HepG2 (cell line): Measurements from ENCODE around the gene GRAP. TPM values are rescaled to one million over a fixed set of nuclear protein-coding genes. Genes with fewer than 3 reads are reported as not detected.

Experiments
- ATAC-seq: fragments of 200-7000 bp; cut with Tn5 transposase; 3 replicates; pipeline ENCODE4 v1.9.1; 2020; ENCODE audit warnings: mild to moderate bottlenecking, moderate library complexity
- BruUV-seq: library from RNA; stranded (reverse); fragments of 400-500 nt; replicated peaks from 2 replicates; lab custom pipeline; 2021; lab: Mats Ljungman, UMichigan
- CTCF ChIA-PET: fragments of 300-600 bp; formaldehyde crosslinking; extraction: SDS; loops from one replicate; lab custom pipeline; 2021; ENCODE audit warnings: low total read pairs, inconsistent platforms, low intra/inter-chr PET ratio; lab: Yijun Ruan, JAX
- POLR2A ChIA-PET: fragments of 350-600 bp; sonication (Branson Sonifier 250); formaldehyde crosslinking; loops from one replicate; lab custom pipeline; 2020; ENCODE audit warnings: antibody characterized with exemption, inconsistent platforms; lab: Yijun Ruan, JAX
- DNase-seq: peaks from one replicate; pipeline ENCODE4 v3.0.0-alpha.2; 2015; ENCODE audit warnings: low spot score
- FAIRE-seq: peaks from 3 replicates; lab custom pipeline; 2011; peaks lifted over from hg19 to GRCh38; lab: Jason Lieb, UNC
- H2AFZ ChIP-seq: one replicate; pipeline ENCODE4 v1.6.1; 2011; ENCODE audit warnings: low read length, inconsistent platforms
- H3K27ac ChIP-seq: fragments of 300-600 bp; 3 replicates; pipeline ENCODE4 v1.8.0; 2011; ENCODE audit warnings: mixed run types, mild to moderate bottlenecking, mixed read lengths, low read length, inconsistent platforms; ENCODE audit not compliant: insufficient read depth; ENCODE audit errors: extremely low read length
- H3K27me3 ChIP-seq, 2 experiments: fragments of 200-600 bp in 1 of 2; 2 replicates in 1 of 2; 3 replicates in 1 of 2; pipeline versions ENCODE4 v1.6.0 to v1.8.0; 2011; ENCODE audit warnings: low read length in 2 of 2, mild to moderate bottlenecking in 2 of 2, moderate library complexity in 2 of 2, inconsistent platforms in 1 of 2; ENCODE audit not compliant: insufficient read depth in 2 of 2, control insufficient read depth in 1 of 2
- H3K36me3 ChIP-seq, 2 experiments: fragments of 200-600 bp in 1 of 2; replicated peaks in 1 of 2; 2 replicates in 1 of 2; 3 replicates in 1 of 2; pipeline versions ENCODE4 v1.5.1 to v1.8.0; 2011; ENCODE audit warnings: low read length in 2 of 2, inconsistent platforms in 1 of 2; ENCODE audit not compliant: insufficient read depth in 2 of 2, control insufficient read depth in 1 of 2
- H3K4me1 ChIP-seq: 2 replicates; pipeline ENCODE4 v1.5.1; 2012; ENCODE audit warnings: low read length, inconsistent platforms; ENCODE audit not compliant: insufficient read depth
- H3K4me2 ChIP-seq: 2 replicates; pipeline ENCODE4 v1.6.0; 2011; ENCODE audit warnings: low read depth, low read length, inconsistent platforms
- H3K4me3 ChIP-seq, 3 experiments: fragments of 200-600 bp in 1 of 3; sonication (generic), shearing (Covaris generic) in 1 of 3; replicated peaks in 1 of 3; 2 replicates each; pipeline ENCODE4 v1.5.1; 2011 to 2016; ENCODE audit warnings: low read length in 3 of 3, inconsistent platforms in 2 of 3, low read depth in 2 of 3, mild to moderate bottlenecking in 2 of 3, control low read depth in 1 of 3, mixed read lengths in 1 of 3; ENCODE audit not compliant: insufficient read depth in 1 of 3
- H3K79me2 ChIP-seq: one replicate; pipeline ENCODE4 v1.6.1; 2011; ENCODE audit warnings: low read length, inconsistent platforms; ENCODE audit not compliant: insufficient read depth
- H3K9ac ChIP-seq: 2 replicates; pipeline ENCODE4 v1.6.0; 2011; ENCODE audit warnings: mild to moderate bottlenecking, low read depth, low read length, inconsistent platforms; ENCODE audit not compliant: insufficient read depth
- H3K9me3 ChIP-seq: 2 replicates; pipeline ENCODE4 v1.5.1; 2012; ENCODE audit warnings: mild to moderate bottlenecking, low read length
- H4K20me1 ChIP-seq: 2 replicates; pipeline ENCODE4 v1.6.0; 2011; ENCODE audit warnings: inconsistent platforms, mild to moderate bottlenecking, low read length, moderate library complexity; ENCODE audit not compliant: insufficient read depth
- ARID4A ChIP-seq: sonication (generic); formaldehyde crosslinking; IDR thresholded peaks from 2 replicates; pipeline ENCODE4 v1.5.0; 2020; ENCODE audit warnings: mild to moderate bottlenecking, missing genetic modification reagents, borderline replicate concordance
- EHMT2 ChIP-seq: fragments of 200-600 bp; sonication (generic); IDR thresholded peaks from 2 replicates; pipeline ENCODE4 v1.7.0; 2017; ENCODE audit warnings: antibody characterized with exemption, low read depth, low read length, borderline replicate concordance
- FOXA3 ChIP-seq: IDR thresholded peaks from 2 replicates; pipeline ENCODE4 v1.6.1; 2016; ENCODE audit warnings: missing genetic modification reagents, missing compliant biosample characterization
- HMGXB4 ChIP-seq, 2 experiments: sonication (generic) in 1 of 2; formaldehyde crosslinking in 1 of 2; IDR thresholded peaks; 2 replicates each; pipeline versions ENCODE4 v1.4.0 to v1.6.1; 2018 to 2020; ENCODE audit warnings: missing genetic modification reagents in 2 of 2, borderline replicate concordance in 1 of 2, low read depth in 1 of 2, mild to moderate bottlenecking in 1 of 2, missing biosample characterization in 1 of 2
- KDM2A ChIP-seq: sonication (generic); formaldehyde crosslinking; IDR thresholded peaks from 2 replicates; pipeline ENCODE4 v1.4.0; 2020; ENCODE audit warnings: low read depth, missing genetic modification reagents, borderline replicate concordance
- PRPF4 ChIP-seq: fragments of 200-400 bp; formaldehyde crosslinking; IDR thresholded peaks from 2 replicates; pipeline ENCODE4 v1.6.1; 2016; ENCODE audit warnings: low read length, low read depth; ENCODE audit not compliant: poor library complexity, severe bottlenecking
- SMYD3 ChIP-seq: sonication (generic); formaldehyde crosslinking; IDR thresholded peaks from 2 replicates; pipeline ENCODE4 v1.8.1; 2023; ENCODE audit warnings: mild to moderate bottlenecking, missing genetic modification reagents
- ZNF761 ChIP-seq: sonication (generic); formaldehyde crosslinking; conservative IDR thresholded peaks from 2 replicates; pipeline ENCODE4 v1.4.0; 2020; ENCODE audit warnings: mild to moderate bottlenecking, missing genetic modification reagents
- ZNF788 ChIP-seq: sonication (generic); formaldehyde crosslinking; IDR thresholded peaks from 2 replicates; pipeline ENCODE4 v1.5.0; 2020; ENCODE audit warnings: mild to moderate bottlenecking, missing genetic modification reagents, borderline replicate concordance
- WGBS: methylation state at CpG from one replicate; pipeline ENCODE4 v1.1.6; 2017; ENCODE audit warnings: low lambda C conversion rate; 5-methylcytosine and 5-hydroxymethylcytosine counted together
- in situ Hi-C: cut with HindIII; loops from 2 replicates; pipeline ENCODE4 v1.10.0; 2017; ENCODE audit warnings: low pct_unique_long_range_greater_than_20kb; ENCODE audit not compliant: extremely low pct_ligation_motif_present
- intact Hi-C: fragments of 100-400 bp; cut with micrococcal nuclease; formaldehyde crosslinking; loops from one replicate; pipeline ENCODE4 v1.10.0; 2022; ENCODE audit not compliant: unreplicated experiment
- polyA plus RNA-seq, 8 experiments: library from polyadenylated mRNA; depleted of rRNA in 3 of 8; stranded (reverse) in 7 of 8; unstranded in 1 of 8; fragments of >200 nt; fragmentation: Illumina TruSeq in 4 of 8; extraction: Trizol in 4 of 8; gene quantifications; 2 replicates each; pipeline versions ENCODE4 v1.2.1 to v1.2.3, GENCODE V29; 2011 to 2016; ENCODE audit warnings: low read depth in 4 of 8, missing spikeins in 1 of 8, mixed read lengths in 1 of 8; ENCODE audit not compliant: insufficient read depth in 1 of 8
- total RNA-seq, 5 experiments: library from RNA; depleted of rRNA; stranded (reverse); fragments of >200 nt; fragmentation: Illumina TruSeq; extraction: Trizol; gene quantifications; 2 replicates each; pipeline ENCODE4 v1.2.3, GENCODE V29; 2016; ENCODE audit warnings: low read depth in 1 of 5
- TF ChIP-seq, protein P1 (sequence below): sonication (generic); formaldehyde crosslinking; IDR thresholded peaks from 2 replicates; pipeline ENCODE4 v1.4.0; 2020; ENCODE audit warnings: mild to moderate bottlenecking, low read depth, missing genetic modification reagents

GRAP gene
- total and polyA plus RNA-seq, 2 of the 13 experiments (the other 11 are each of a cell fraction or from before 2014, with no cell fraction given), result 0.77 to 1.7 TPM

GRCh38 chr17:19012171-19013080 lies 34.3 kb downstream of the GRAP start:
- Histone ChIP-seq H3K36me3 (no peaks in the 10 kb centered on the region), H3K4me1 (peaks cover 76% of the 10 kb centered on the region), H4K20me1 (no peaks in the 10 kb centered on the region), H3K4me2 (peak overlapping the region; percentile 71), H3K79me2 (no peaks in the 10 kb centered on the region), H3K9ac (peak overlapping the region; percentile 8; the same call in 1 of the 2 replicates), H3K9me3 (no peaks in the 10 kb centered on the region), H2AFZ (peak overlapping the region; percentile 43), H3K27me3 (peaks cover 3 to 14% of the 10 kb centered on the region in 2 experiments; a peak in 3 of 5 replicates), H3K4me3 (peak overlapping the region in 2 of 3 experiments; percentile 5 to 41; a peak in 1 of 6 replicates), H3K27ac (no peak overlapping the region)
- WGBS, result 31% methylated on average over 15 of the region's 22 CpGs
- BruUV-seq, result no TSS peak
- in situ Hi-C loops, result no loop called here
- ATAC-seq, result peak; percentile 51
- intact Hi-C loops, result no loop called here
- DNase-seq, result no peak
- POLR2A ChIA-PET, result interaction anchor here (1.0 to 1.5 kb wide), 3 partner anchors 8 to 21 kb away, joined by 3 to 5 read pairs (median 3); no protein-coding TSS in a partner anchor
- no peak for FAIRE-seq
- CTCF ChIA-PET, result no interaction called here
- no peak for TF ChIP-seq PRPF4
- TF ChIP-seq, protein P1, sequence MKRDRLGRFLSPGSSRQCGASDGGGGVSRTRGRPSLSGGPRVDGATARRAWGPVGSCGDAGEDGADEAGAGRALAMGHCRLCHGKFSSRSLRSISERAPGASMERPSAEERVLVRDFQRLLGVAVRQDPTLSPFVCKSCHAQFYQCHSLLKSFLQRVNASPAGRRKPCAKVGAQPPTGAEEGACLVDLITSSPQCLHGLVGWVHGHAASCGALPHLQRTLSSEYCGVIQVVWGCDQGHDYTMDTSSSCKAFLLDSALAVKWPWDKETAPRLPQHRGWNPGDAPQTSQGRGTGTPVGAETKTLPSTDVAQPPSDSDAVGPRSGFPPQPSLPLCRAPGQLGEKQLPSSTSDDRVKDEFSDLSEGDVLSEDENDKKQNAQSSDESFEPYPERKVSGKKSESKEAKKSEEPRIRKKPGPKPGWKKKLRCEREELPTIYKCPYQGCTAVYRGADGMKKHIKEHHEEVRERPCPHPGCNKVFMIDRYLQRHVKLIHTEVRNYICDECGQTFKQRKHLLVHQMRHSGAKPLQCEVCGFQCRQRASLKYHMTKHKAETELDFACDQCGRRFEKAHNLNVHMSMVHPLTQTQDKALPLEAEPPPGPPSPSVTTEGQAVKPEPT, result no peak
- 0 out of 2 replicates have a peak, but pooled peaks have one; percentile 17 for TF ChIP-seq KDM2A
- 0 out of 2 replicates have a peak, but pooled peaks have one; percentile 41 for TF ChIP-seq ZNF761 (CRISPR knock-in tag)
- peak; percentile 22; the same call in 1 of the 2 replicates for TF ChIP-seq ARID4A (CRISPR knock-in tag)
- no peak for TF ChIP-seq EHMT2
- TF ChIP-seq SMYD3 (CRISPR knock-in tag), result no peak
- TF ChIP-seq FOXA3, result 0 out of 2 replicates have a peak, but pooled peaks have one; percentile 26
- 0 out of 4 replicates have a peak, but pooled peaks of 1 of the 2 experiments have one; percentile 26 for TF ChIP-seq HMGXB4 (CRISPR knock-in tag; IDR thresholded peaks at IDR 0.05; ENCODE audit: borderline replicate concordance in 1 of 2, low read depth in 1 of 2)
- TF ChIP-seq ZNF788 (CRISPR knock-in tag), result peak; percentile 32; the same call in 1 of the 2 replicates
